Sigmoid colon (tissue), 4 donors: ENCODE measurements around the gene ATF7.

ENCODE experiments used
- CTCF ChIP-seq, 4 experiments: fragments of 450-650 bp in 3 of 4; fragments of 200-600 bp in 1 of 4; IDR thresholded peaks; one replicate each; pipeline ENCODE4 v1.5.1; 2016 to 2019; ENCODE audit warnings: antibody characterized with exemption in 4 of 4, mild to moderate bottlenecking in 3 of 4, moderate library complexity in 2 of 4
- POLR2A ChIP-seq, 2 donors: fragments of 450-650 bp; IDR thresholded peaks; one replicate each; pipeline ENCODE4 v1.6.1; 2016; ENCODE audit warnings: antibody characterized with exemption in 2 of 2, mild to moderate bottlenecking in 2 of 2, moderate library complexity in 2 of 2
- POLR2AphosphoS5 ChIP-seq, 4 donors: sonication (generic); formaldehyde crosslinking; IDR thresholded peaks; one replicate each; pipeline ENCODE4 v1.6.1; 2017; ENCODE audit warnings: antibody characterized with exemption in 4 of 4

- TF ChIP-seq CTCF (IDR thresholded peaks at IDR 0.05) (no peak), POLR2A (IDR thresholded peaks at IDR 0.05) (no peak), POLR2AphosphoS5 (IDR thresholded peaks at IDR 0.05) (no peak)
These were observed 119.1 kb downstream of the ATF7 start, which contains the start of gene NPFF for GRCh38 chr12:53506881-53507602.
